CD4-positive, alpha-beta T cell treated with Interleukin-10 for 1 hour (primary cell): ENCODE results near the gene FKBP5.
A peak's percentile ranks its signal among the peaks of the same experiment; 100 is the strongest.
"Not testable (repeated sequence)": the region's sequence is repeated elsewhere in the genome, so short reads cannot be mapped to it uniquely, and the experiment has no call there.

ENCODE experiments used
- DNase-seq: peaks from one replicate; pipeline ENCODE4 v3.0.0-alpha.2; 2020

Gene FKBP5

GRCh38 chr6:35688605-35689322 lies at the start of gene FKBP5:
FKBP5 (minus strand) TSS chr6:35688915; CDS start chr6:35642824, 46,091 bp downstream.
- DNase-seq, result peak; percentile 89

DNA sequence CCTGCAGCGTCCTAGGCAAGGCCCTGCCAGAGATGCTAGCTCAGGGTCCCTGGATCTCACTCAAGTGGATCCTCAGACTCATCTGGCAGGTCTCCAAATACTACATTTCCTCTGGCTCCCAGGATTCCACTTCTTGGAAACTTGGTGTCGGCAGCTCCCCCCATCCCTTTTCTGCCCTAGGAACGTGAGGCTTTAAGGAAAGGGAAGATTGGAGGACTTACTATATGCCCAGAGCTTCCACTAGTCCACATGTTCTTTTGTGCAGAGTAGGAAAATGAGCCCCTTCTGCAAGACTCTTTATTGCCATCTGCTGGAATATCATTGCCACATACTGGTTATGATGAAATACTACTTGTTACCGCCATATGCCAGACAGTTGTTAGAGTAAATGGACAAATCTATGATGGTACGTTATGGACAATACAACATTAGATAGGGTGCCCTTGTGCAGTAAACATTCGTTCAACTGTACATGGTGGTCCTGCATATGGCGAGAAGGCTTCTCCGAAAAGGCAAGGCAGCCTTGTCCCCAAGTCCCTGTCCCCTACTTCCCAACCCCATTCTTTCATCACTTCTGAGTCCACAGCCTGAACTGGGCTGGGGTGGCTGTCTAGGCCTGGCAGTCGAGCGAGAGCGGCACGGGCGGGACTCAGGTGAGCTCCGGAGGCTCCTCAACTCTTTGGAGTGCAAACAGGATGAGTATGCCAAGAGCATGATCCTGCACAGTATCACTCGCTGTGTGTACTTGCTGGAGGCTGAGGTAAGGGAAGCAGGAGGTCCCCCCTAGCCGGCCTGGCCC lies 48.9 kb upstream of the FKBP5 start:
- peak; percentile 80 for DNase-seq

DNA sequence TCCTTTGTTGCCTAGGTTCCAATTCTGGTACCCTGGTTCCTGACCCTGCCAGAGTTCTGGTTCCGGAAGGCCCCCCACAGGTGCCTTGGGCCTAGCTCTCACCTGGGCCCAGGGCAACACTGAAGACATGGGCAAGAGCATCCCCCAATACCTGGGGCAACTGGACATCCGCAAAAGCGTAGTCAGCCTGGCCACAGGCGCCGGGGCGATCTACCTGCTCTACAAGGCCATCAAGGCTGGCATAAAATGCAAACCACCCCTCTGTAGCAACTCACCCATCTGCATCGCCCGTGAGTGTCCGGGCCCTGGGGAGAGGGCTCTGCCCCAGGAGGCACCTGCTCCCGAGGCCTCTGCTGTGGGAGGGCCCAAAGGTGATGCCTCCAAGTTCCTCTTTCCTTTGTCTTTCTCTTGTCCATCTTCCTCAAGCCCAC lies 48.3 kb upstream of the FKBP5 start, which contains the start of gene ARMC12:
ARMC12 (plus strand) TSS at position 51 of the 431 bp plus-strand sequence; CDS start at position 128, 77 bp downstream.
- DNase-seq, result no peak

DNA sequence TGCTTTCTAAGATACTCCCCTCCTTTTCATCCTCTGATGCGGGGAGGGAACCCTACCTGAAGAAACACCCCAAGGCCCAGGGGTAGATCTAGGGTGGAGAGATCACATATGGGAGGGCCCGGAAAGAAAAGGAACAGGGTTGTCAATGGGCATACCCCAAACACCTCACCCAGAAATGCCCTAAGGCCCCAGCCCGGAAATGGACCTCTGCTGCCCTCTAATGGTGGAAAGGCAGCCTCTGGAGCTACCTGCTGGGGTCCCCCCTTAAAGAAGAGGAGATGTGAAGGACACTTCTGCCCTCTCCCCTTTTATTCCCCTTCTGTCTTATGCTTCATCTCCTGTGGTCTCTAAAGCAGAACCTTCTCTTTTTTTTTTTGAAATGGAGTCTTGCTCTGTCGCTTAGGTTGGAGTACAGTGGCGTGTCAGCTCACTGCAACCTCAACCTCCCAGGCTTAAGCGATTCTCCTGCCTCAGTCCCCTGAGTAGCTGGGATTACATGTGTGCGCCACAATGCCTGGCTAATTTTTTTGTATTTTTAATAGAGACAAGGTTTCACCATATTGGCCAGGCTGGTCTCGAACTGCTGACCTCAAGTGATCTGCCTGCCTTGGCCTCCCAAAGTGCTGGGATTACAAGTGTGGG lies 47.7 kb upstream of the FKBP5 start:
- peak; percentile 89 for DNase-seq

DNA sequence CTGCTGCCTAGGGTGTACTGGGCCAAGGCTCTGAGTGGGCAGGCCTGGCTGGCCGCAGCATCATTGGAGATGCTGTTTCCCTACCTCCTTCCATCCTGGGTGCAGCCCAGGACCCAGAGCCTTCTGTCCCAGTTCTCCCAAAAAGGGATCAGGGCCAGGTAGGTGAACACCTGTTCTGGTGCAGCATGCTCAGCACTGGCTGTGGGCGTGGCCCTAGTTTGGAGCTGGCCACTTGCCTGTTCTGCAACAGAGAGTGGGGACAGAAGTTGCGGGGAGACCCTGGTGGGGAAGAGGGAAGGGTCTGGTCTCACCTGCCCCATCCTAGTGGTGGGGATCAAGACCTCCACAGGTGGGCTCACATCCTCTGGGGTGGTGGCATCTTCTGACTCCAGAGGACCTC lies 46.7 kb upstream of the FKBP5 start:
- DNase-seq, result no peak

GRCh38 chr6:35734319-35734718 lies 45.6 kb upstream of the FKBP5 start:
- not testable (repeated sequence) for DNase-seq

DNA sequence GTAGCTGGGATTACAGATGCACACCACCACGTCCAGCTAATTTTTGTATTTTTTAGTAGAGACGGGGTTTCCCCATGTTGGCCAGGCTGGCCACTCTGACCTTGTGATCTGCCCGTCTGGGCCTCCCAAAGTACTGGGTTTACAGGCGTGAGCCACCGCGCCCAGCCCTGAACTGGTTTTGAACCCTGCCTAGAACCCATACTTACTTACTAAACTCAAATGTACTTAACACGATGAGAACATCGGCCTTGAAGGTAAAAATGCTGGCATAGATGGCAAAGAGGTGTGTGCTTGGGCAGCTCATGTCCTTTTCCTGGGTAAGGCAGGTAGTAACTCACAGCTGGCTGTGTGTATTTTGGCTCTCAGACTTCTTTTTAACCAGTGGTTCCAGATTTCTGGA lies 44.9 kb upstream of the FKBP5 start:
- DNase-seq, result no peak

- DNase-seq, result peak; percentile 93
Measured at GRCh38 chr6:35731736-35732532, 43.2 kb upstream of the FKBP5 start.

DNA sequence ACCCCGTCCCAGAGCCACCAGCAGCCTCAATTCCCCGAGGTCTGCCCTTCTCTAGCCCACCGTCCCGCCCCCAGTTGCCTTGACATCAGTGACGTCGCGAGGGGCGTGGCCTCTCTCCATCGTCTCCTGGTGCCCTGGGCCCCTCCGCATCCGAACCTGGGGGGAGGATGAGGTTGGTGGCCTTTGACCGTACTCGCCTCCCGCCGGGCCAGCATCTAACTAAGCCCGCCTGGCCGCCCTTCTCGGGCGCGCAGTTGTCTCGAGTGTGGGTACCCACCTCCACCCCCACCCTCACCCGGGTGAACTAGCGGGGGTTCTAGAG lies 42.7 kb upstream of the FKBP5 start:
- peak; percentile 93 for DNase-seq

- DNase-seq, result no peak
Measured at GRCh38 chr6:35730745-35731413, 42.2 kb upstream of the FKBP5 start.

DNA sequence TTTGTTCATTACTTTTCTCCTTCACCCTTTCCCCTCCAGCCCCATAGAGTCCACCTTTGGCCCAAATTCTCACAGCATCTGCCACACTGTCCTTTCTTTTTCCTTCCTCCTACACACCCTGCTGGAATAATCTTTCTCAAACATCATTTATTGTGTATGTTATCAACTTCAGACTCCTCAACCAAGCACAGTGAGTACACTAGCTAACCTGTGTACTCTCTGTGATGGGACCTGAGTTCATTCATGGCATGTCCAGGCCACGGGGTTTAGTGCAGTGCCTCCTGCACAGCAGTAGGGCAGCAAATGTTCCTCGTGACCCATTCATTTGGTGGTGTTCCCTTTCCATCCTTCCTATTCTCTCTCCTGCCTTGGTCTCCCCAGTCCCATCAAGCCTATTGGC lies 41.0 kb upstream of the FKBP5 start:
- DNase-seq, result no peak

DNA sequence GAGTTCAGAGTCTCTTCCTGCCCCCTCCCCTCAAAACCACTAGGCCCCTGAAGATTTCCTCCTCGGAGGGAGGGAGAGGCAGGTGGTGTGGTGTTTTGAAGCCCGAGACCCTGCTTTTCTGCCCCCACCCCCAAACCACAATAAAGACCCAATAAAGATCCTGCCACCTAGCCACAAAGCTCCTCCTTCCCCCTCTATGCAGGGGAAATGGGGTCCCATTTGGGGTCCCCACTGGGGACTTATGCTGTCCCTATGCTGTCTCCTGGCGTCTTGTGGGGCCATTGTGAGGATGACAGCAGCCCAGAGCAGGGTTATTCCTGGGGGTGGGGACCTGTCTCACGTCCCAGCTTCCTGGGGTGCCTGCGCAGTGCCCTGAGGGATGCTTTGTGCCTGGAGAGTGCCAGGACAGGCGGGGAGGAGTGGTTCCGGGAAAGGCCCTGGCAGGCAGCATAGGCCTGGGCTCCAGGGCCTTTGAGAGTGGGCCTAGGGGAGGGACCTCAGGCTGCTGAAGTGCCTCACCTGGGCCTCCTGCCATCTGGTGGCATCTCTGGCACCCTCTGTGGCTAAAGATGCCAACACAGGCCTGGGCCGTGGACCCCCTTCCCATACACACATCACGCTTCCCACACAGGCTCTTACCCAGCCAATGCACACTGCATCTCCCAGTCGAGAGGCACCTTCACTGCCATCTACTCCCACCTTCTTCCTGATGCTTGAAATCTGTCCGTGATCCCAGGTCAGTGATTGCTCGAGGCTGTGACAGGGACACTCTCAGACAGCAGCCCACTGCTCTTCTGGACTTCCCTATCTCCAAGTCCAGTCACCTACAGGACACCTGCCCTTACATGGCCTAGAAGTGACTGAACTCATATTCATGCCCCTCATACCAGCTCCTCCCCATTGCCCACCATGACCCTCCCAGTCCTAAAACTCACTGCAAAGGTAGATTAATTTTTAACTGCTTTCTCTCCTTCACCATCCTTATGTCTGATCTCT lies 40.3 kb upstream of the FKBP5 start:
- DNase-seq, result peak; percentile 50

GRCh38 chr6:35727935-35728682 lies 39.4 kb upstream of the FKBP5 start:
- peak; percentile 91 for DNase-seq

DNA sequence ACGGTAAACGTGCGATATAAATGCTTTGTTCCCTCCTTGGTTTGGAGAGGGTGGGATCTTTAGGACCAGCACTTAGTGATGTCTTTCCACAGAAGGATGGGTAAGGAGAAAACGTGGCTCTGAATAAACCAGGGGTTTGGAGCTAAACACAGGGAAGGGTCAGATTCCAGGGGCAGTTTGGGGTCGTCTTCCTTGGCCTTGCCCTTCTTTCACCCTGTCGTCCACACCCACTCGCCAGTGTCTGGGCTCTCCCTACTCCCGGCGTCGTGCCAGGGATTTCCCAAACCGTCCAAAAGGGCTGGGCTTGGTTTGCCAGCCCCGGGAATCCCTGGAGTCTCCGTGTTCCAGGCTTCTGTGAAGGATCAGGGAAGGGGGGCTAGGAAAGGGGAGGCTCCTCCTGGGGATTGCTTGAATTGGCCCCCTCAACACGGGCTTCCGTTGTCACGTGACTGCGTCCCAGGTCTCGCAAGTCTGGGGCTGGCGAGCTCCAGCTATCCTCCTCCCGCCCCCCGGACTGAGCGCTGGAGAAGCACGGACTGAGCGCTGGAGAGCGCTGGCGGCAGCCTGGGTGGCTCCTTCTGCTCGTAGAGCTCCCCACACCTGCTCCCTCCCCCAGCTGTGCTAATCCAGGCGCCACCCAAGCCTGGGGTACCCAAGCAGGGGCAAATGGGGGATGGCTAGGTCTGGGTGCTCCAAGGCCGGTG lies 38.7 kb upstream of the FKBP5 start:
- no peak for DNase-seq

DNA sequence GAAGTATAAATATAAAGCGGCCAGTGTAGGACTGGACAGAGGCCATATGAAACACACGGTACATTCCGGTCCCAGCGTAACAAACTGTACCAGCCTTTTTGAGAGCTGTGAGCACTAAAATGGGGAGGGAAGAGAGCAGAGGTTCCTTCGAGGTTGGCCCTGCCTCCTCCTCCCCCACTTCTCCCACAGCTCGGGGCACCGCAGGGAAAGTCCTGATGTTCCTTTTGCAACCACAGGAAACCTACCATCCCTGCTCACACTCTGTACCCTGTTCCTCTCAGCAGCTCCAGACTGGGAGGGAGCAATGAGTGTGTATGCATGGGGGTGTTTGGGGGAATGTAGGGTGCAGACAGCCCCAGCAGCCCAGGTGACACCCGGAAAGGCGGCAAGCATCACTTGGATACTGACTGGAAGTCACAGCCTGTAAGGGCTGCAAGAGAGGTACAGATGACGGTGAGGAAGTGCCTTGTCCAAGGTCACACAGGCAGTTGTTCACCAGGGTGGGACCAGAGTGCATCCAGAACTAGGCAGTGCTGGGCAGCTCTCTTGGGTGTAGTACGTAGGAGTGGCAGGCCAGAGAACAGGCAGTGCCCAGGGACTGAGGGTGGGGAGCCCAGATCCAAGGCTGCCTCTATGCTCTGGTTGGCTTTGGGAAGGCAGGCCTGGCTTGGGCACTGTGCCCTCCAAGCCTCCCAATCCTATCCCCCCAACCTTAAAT lies 37.2 kb upstream of the FKBP5 start:
- DNase-seq, result no peak

- DNase-seq, result no peak
Measured at GRCh38 chr6:35725081-35725708, 36.5 kb upstream of the FKBP5 start.

DNA sequence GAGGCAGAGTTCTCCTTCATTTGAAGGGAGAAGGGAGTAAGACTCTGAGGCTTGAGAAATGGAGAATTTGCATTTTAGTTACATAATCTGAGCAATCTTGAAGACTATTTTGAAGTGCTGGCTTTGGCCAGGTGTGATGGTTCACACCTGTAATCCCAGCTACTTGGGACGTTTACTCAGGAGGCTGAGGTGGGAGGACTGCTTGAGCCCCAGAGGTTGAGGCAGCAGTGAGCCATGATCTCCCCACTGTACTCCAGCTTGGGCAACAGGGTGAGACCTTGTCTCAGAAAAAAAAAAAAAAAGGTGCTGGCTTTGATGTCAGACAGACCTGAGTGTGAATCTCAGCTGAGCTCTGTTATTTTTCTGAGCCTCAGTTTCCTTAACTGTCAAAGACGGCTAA lies 35.8 kb upstream of the FKBP5 start:
- DNase-seq, result no peak

DNA sequence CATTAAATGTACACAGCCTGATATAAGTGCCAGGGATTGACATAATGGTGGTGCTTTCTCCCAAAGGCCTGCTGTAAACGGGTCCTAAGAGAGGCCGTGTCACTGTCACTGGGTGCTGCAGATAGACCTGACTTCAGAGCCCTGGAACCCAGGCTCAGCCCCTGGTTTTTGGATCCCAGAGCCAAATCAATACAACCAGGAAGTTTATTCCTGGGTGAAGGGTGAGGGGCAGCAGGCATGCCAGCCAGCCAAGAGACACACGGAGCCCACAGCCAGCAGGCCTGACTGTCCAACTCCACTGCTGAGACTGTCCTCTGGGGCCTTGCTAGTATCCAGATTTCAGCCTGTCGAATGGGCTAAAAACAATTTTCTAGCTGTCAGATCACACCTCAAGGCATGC lies 35.3 kb upstream of the FKBP5 start:
- no peak for DNase-seq
